GM19395 (cell line): ENCODE measurements around the gene GAB2.

ENCODE experiments used
- ATAC-seq: cut with Tn5 transposase; IDR thresholded peaks from one replicate; pipeline ENCODE4 v1.9.1; 2021; ENCODE audit warnings: mild to moderate bottlenecking, moderate library complexity; ENCODE audit not compliant: unreplicated experiment

GAB2 gene

DNA sequence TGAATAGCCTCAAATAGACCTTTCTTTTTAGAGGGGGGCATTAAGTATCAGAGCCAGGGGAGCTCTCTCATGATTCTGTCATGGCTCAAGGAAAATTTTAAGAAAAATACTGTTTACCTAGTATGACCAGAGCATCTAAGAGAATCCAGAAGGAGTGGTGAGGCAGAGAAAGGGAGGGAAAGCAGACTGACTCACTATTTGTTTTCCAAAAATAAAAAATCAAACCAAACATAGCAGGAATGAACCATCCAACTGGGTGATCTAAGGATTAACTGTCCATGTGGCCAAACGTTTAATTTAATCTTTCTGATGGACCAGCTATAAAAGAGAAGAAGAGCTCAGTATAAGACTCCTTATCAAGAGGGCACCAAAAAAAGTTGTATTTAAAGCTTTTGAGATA lies 70.8 kb downstream of the GAB2 start:
- no peak for ATAC-seq

DNA sequence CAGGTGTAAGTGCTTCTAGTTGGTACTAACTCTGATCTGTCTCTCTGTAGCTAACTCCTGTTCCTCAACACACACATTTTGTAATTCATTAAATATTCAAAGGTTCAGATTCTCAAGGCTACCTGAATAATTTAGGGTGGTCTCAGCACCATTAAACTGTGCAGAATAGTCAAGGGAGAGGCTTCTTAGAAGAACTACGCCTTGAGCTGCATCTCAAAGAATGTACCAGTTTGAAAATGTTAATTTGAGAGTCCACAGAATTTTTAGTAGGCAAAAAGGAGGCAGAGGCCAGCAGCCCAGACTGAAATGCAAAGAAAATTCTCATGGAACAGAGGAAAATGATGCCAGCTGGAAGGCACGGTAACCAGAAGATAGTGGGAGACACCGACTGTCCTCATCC lies 72.2 kb downstream of the GAB2 start:
- ATAC-seq = no peak

GRCh38 chr11:78344676-78345075 lies 72.9 kb downstream of the GAB2 start:
- ATAC-seq = no peak

- no peak for ATAC-seq
Observed at GRCh38 chr11:78344094-78344493, 73.5 kb downstream of the GAB2 start.

- ATAC-seq = no peak
Observed at GRCh38 chr11:78343303-78343702, 74.3 kb downstream of the GAB2 start.

DNA sequence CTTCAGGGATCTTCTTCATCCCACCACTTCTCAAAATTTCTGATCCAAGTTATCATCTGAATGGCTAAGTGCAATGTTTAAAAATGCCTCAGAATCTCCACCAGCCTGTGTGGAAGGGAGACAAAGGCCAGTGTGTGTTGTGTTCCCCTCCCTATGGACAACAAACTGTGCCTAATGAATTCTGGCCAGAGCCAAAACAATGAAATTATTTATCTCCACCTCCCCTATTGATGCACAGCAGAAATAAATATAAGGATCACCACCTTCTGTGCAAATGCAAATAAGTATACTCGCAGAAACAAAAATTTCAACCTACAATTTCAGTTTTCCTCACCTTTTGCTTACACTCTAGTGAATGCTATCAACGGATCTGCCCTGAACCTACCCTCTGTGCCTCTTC lies 75.8 kb downstream of the GAB2 start:
- ATAC-seq = no peak

- no peak for ATAC-seq
Observed at GRCh38 chr11:78340530-78340929, 77.1 kb downstream of the GAB2 start.

GRCh38 chr11:78339945-78340344 lies 77.7 kb downstream of the GAB2 start:
- ATAC-seq = no peak

DNA sequence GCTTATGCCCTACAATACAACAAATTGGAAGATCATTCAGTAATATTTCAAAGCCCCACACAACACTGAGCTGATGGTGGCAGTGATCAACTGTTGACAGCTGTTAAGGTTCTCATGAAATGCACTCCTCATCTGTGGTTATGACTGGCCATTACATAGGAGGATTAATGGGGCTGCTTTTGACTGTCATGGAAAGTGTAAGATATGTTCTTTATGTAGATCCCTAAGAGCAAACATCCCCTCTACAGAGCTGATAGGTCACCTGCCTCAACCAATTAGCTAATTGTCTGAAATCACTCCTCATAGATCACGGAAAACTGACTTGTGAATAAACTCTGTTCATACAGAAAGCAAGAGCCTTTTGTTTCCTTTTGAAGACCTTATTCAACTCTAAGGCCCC lies 78.1 kb downstream of the GAB2 start:
- ATAC-seq = no peak

DNA sequence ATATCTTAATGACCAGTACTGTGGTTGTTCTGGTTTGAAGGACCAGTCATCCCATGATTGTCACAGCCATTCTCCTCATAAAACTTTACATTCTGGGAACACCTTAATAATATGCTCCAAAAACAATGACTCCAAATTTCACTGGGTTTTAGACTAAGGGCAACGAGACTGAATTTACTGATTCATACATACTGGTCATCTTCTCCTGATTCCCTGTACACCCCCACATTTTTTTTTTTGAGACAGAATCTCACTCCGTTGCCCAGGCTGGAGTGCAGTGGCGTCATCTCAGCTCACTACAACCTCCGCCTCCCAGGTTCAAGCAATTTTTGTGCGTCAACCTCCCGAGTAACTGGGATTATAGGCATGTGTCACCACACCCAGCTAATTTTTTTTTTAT lies 78.9 kb downstream of the GAB2 start:
- ATAC-seq = no peak

GRCh38 chr11:78338138-78338537 lies 79.5 kb downstream of the GAB2 start:
- no peak for ATAC-seq

- ATAC-seq = no peak
Observed at GRCh38 chr11:78337554-78337924, 80.1 kb downstream of the GAB2 start.

DNA sequence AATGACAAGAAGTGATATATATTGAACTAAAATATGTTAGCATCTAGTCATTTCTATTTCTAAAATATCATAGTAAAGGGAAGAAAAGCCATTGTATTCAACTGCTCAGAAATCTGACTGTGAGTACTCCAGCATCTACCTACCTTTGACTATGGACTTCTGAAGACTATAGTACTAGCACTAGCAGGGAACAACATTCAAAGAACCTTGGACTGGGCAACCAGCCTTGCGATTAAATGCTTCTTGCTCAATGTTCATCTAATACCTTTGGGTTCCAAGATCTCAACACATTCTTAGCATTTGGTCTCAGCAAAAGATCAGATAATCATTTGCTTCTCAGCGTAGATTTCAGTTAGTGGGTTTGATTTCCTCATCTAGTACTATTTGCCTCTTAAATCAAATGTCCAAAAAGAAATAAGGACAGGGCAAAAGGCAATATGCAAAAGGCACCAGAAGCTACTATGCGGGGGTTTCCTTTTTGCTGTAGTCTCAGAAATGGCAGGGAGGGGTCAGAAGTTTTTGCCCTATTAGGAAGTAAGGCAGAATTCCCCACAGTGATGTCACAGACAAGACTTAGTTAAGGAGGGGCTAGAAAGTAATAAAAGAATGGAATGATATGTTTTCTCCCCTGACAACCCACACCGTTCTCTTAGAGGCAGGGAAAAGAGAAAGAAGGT lies 80.6 kb downstream of the GAB2 start:
- no peak for ATAC-seq

GRCh38 chr11:78334109-78334508 lies 83.5 kb downstream of the GAB2 start:
- ATAC-seq = no peak

DNA sequence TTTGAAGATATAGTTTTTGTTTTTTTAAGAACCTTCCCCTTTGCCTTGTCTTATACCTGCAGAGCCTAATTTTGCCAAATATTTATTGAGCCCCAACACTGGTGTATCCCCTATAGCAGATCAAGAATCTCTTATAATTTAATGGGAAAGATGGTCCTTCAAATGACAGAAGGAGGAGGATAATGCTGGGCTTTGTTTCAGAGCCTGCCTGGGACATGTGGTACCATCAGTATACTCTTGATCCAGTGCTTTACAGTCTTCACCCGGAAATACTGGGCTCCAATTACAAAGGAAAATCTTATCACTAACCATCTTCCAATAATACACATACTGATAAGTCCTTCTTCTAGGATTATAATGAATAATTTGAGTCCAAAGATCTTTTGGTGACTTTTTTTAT lies 84.7 kb downstream of the GAB2 start:
- ATAC-seq = no peak

DNA sequence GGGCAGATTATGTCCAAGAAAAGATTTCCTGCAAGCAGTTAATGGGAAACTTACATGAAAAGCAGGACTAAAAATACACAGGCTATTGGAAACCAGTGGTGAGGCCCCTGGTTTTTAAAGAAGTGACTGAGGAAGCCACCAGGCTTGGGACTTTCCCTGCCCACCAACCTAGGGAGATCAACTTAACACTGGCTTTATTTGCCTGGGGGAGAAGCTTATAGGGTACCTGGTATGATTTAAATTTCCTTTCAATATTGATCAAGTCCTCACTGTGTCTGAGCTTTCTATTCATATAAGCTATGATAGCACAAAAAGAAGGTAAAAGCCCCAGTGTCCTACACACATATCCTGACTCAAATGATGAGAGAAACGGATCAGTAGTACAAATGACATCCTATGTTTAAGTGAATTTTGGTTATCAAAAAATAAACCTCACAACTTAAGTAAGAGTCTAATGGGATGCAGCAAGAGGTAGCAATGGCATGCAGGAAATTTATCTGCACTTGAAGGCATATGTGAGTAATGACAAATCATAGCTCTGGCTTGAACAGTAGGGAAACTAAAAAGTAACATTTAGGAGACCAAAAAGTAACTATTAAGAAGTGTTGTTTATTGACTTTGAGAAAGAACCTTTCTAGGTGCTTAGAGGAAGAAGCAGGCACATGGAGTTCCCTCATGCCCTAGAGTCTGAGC lies 85.3 kb downstream of the GAB2 start:
- ATAC-seq = no peak

- no peak for ATAC-seq
Observed at GRCh38 chr11:78331711-78332110, 85.9 kb downstream of the GAB2 start.

DNA sequence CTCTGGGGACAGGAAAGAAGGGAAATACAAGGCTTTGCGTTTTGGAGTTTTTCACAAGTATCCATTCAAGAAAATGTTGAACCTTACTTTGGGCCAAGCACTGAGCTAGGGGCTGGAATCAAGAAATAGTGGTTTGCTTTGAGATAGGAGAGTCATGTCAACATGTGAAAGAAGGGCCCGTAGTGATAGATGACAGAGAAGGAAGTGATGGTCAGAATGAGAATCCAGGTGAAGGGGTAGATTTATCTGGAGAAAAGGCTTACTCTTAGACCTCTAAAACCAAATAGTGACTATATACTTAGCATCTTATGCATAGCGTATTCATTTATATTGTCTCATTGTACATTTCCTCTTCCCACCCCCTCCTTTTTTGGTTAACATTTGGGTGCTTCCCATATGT lies 87.3 kb downstream of the GAB2 start:
- ATAC-seq = no peak

DNA sequence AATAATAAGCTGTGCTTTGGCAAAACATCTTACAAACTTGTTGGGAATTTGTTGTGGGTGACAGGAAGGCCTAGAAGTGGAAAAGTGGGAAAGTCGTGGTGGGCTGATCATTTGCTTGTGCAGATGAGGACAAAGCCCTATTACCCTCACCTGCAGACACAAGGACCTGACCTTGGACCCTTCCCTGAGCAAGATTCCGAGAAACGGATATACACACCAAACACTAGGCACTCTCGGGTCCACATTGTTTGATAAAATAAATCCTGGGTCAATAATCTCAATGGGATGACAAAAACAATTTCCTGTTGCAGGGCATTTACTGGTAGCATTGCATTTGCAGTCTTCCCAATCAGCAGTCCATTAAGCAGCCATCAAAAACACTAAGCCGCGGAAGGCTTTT lies 89.7 kb downstream of the GAB2 start:
- no peak for ATAC-seq

DNA sequence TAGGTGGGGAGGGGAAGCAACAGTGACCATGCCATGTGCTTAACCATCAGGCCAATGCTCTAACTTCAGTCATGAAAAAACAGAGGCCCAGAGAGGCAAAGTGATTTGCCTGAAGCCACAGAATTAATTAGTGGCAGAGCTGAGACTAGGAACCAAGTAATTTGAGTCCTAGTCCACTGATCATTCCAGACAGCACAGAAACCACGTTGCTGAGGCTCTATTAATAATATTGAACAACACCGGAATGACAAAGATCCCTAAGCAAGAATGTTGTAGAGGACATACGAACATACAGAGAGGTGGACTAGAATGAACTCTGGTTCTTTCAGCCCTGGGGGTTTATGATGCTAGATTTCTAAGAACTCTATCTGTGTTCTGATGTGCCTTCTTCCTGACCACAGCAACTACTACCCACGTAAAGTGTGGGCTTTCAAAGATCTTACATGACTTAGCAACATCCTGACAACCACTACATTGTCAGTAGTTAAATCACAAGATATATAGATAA lies 92.3 kb downstream of the GAB2 start:
- ATAC-seq = peak; percentile 58

DNA sequence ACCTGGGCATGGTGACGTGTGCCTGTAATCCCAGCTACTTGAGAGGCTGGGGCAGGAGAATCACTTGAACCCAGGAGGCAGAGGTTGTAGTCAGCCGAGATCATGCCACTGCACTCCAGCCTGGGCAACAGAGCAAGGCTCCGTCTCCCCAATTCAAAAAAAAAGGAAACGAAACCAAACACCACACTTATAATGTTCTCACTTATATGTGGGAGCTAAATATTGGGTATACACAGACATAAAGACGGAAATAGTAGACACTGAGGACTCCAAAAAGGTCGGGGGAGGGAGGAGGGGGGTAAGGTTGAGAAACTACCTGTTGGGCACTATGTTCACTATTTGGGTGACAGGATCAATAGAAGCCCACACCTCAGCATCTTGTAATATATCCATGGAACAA lies 94.3 kb downstream of the GAB2 start:
- ATAC-seq = no peak

GRCh38 chr11:78319453-78319955 lies 98.1 kb downstream of the GAB2 start:
- ATAC-seq = no peak
